GM23338 (cell line): ENCODE data around the gene ITPKA. TPM values are rescaled to one million over a fixed set of nuclear protein-coding genes. Genes with fewer than 3 reads are reported as not detected.
A peak's percentile ranks its signal among the peaks of the same experiment; 100 is the strongest.

Experiments
- ATAC-seq: fragments of 200-7000 bp; cut with Tn5 transposase; 3 replicates; pipeline ENCODE4 v1.9.1; 2020
- DNase-seq: peaks from one replicate; pipeline ENCODE4 v3.0.0-alpha.2; 2015; ENCODE audit warnings: low spot score
- H2AFZ ChIP-seq: fragments of 200-600 bp; sonication (generic); 2 replicates; pipeline ENCODE4 v1.8.0; 2016; ENCODE audit warnings: antibody characterized with exemption, mild to moderate bottlenecking, moderate library complexity
- H3F3A ChIP-seq: fragments of 200-600 bp; sonication (generic); replicated peaks from 2 replicates; pipeline ENCODE4 v1.8.0; 2017; ENCODE audit warnings: antibody characterized with exemption, mixed run types, low read depth
- H3K27ac ChIP-seq: fragments of 200-600 bp; sonication (generic); 2 replicates; pipeline ENCODE4 v1.6.1; 2016; ENCODE audit warnings: low read depth
- H3K27me3 ChIP-seq: fragments of 200-600 bp; sonication (generic); 2 replicates; pipeline ENCODE4 v1.8.0; 2016; ENCODE audit warnings: mild to moderate bottlenecking, mixed run types, moderate library complexity; ENCODE audit not compliant: insufficient read depth
- H3K36me3 ChIP-seq: fragments of 200-600 bp; sonication (generic); 2 replicates; pipeline ENCODE4 v1.8.0; 2016; ENCODE audit warnings: mild to moderate bottlenecking; ENCODE audit not compliant: insufficient read depth
- H3K4me1 ChIP-seq: fragments of 200-600 bp; sonication (generic); 2 replicates; pipeline ENCODE4 v1.8.0; 2016; ENCODE audit warnings: mild to moderate bottlenecking, moderate library complexity; ENCODE audit not compliant: insufficient read depth
- H3K4me2 ChIP-seq: fragments of 200-600 bp; sonication (generic); 2 replicates; pipeline ENCODE4 v1.7.1; 2017; ENCODE audit warnings: mixed run types
- H3K4me3 ChIP-seq: fragments of 200-600 bp; sonication (generic); 2 replicates; pipeline ENCODE4 v1.6.1; 2016; ENCODE audit warnings: mixed run types
- H3K79me2 ChIP-seq: fragments of 200-600 bp; sonication (generic); replicated peaks from 2 replicates; pipeline ENCODE4 v1.8.0; 2017; ENCODE audit warnings: mild to moderate bottlenecking; ENCODE audit not compliant: insufficient read depth
- H3K9me2 ChIP-seq: fragments of 200-600 bp; sonication (generic); 2 replicates; pipeline ENCODE4 v1.8.0; 2017; ENCODE audit not compliant: insufficient read depth
- H4K20me1 ChIP-seq: fragments of 200-600 bp; sonication (generic); replicated peaks from 2 replicates; pipeline ENCODE4 v1.8.0; 2017; ENCODE audit warnings: mild to moderate bottlenecking; ENCODE audit not compliant: insufficient read depth
- H3K27ac Mint-ChIP-seq: 2 replicates; pipeline ENCODE4 v1.8.0; 2020; ENCODE audit warnings: inconsistent platforms, mild to moderate bottlenecking, moderate library complexity, mixed read lengths
- H3K27me3 Mint-ChIP-seq: 3 replicates; pipeline ENCODE4 v1.8.0; 2022; ENCODE audit warnings: low read depth, mild to moderate bottlenecking, moderate library complexity, mixed read lengths, inconsistent platforms; ENCODE audit not compliant: insufficient read depth, poor library complexity
- H3K36me3 Mint-ChIP-seq: 3 replicates; pipeline ENCODE4 v1.8.0; 2021; ENCODE audit warnings: low read depth, mild to moderate bottlenecking, inconsistent platforms, moderate library complexity, mixed read lengths
- H3K4me1 Mint-ChIP-seq: 3 replicates; pipeline ENCODE4 v1.8.0; 2020; ENCODE audit warnings: mild to moderate bottlenecking, inconsistent platforms, mixed read lengths
- H3K4me3 Mint-ChIP-seq: 3 replicates; pipeline ENCODE4 v1.8.0; 2021; ENCODE audit warnings: moderate library complexity, mild to moderate bottlenecking, inconsistent platforms, mixed read lengths
- H3K9me3 Mint-ChIP-seq: 3 replicates; pipeline ENCODE4 v1.8.0; 2020; ENCODE audit warnings: moderate library complexity, mild to moderate bottlenecking, inconsistent platforms, mixed read lengths
- EZH2 ChIP-seq: fragments of 200-600 bp; sonication (generic); IDR thresholded peaks from one replicate; pipeline ENCODE4 v1.8.0; 2017; ENCODE audit warnings: antibody characterized with exemption, mild to moderate bottlenecking, low read depth; ENCODE audit not compliant: unreplicated experiment
- POLR2AphosphoS5 ChIP-seq: IDR thresholded peaks from 2 replicates; pipeline ENCODE4 v1.6.1; 2016; ENCODE audit warnings: antibody characterized with exemption, low read depth
- polyA plus RNA-seq: library from polyadenylated mRNA; unstranded; fragments of >200 nt; fragmentation: Nextera tagmentation; extraction: Ambion mirVana; gene quantifications from 2 replicates; pipeline ENCODE4 v1.2.1, GENCODE V29; 2016
- total RNA-seq: library from RNA; depleted of rRNA; stranded (reverse); fragments of >200 nt; shearing (Covaris generic); gene quantifications from 2 replicates; pipeline ENCODE4 v1.2.3, GENCODE V29; 2014
- TF ChIP-seq, protein P1 (sequence below), 2 experiments: fragments of 200-600 bp in 1 of 2; sonication (generic) in 1 of 2; conservative IDR thresholded peaks; 2 replicates each; pipeline versions ENCODE4 v1.5.1 to v1.6.1; 2016 to 2017; ENCODE audit warnings: antibody characterized with exemption in 2 of 2, low read depth in 2 of 2, mild to moderate bottlenecking in 2 of 2, moderate library complexity in 1 of 2
- TF ChIP-seq, protein P2 (sequence below): fragments of 250-450 bp; sonication (Bioruptor Pico); IDR thresholded peaks from 2 replicates; pipeline ENCODE4 v1.5.0; 2020; ENCODE audit warnings: mild to moderate bottlenecking, moderate library complexity

ITPKA gene
- total and polyA plus RNA-seq, 2 experiments from 2014 or later = 0.55 to 2.1 TPM

DNA sequence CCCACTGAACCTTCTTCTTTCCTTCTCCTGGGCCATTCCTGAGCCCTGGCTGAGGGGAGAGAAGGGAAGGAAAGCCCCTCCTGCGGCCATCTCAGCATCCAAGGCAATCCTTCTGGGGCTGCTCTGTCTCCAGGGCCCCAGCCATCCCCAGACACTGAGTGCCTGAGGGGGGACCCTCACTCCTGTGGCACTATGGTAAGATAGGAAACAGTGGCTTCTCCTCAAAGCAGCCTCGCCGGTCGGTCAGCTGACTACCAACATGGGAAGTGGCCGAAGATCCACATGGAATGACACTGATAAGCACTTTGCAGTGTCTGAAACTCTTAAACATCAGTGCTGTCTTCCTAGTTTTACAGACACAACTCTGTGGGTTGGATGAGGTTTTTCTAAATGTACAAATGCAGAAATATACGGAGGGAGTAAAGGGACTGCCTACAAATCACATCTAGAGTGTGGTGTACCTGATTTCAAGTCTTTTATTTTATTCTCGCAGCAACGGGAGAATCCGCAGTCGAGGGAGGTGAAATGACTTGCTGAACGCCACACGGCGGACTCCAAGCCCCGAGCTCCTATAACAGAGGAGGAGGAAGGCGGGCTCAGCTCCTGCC lies 973 bp upstream of the ITPKA start:
- H4K20me1 ChIP-seq = no peaks in the 10 kb centered on the region; the same call in none of the 2 replicates

More for the DNA sequence above, 973 bp upstream of the ITPKA start:
- Mint-ChIP-seq H3K27ac (no peak overlapping the region), H3K4me3 (peak overlapping the region; percentile 69), H3K27me3 (peaks cover 64% of the 10 kb centered on the region), H3K9me3 (no peaks in the 10 kb centered on the region; the same call in 2 of the 3 replicates), H3K4me1 (peaks cover 14% of the 10 kb centered on the region), H3K36me3 (peaks cover 3% of the 10 kb centered on the region; the same call in 1 of the 3 replicates)
- no peak overlapping the region for H3K27ac ChIP-seq
- H3K9me2 ChIP-seq = no peaks in the 10 kb centered on the region
- H3K27me3 ChIP-seq = peaks cover 77% of the 10 kb centered on the region
- H3K4me3 ChIP-seq = peak overlapping the region; percentile 79
- H3K4me2 ChIP-seq = peak overlapping the region; percentile 96
- H3K4me1 ChIP-seq = peaks cover 16% of the 10 kb centered on the region
- no peaks in the 10 kb centered on the region for H3K36me3 ChIP-seq
- H3F3A ChIP-seq = peaks cover 17% of the 10 kb centered on the region
- DNase-seq (peak; percentile 30), ATAC-seq (no peak)
- TF ChIP-seq, protein P1, sequence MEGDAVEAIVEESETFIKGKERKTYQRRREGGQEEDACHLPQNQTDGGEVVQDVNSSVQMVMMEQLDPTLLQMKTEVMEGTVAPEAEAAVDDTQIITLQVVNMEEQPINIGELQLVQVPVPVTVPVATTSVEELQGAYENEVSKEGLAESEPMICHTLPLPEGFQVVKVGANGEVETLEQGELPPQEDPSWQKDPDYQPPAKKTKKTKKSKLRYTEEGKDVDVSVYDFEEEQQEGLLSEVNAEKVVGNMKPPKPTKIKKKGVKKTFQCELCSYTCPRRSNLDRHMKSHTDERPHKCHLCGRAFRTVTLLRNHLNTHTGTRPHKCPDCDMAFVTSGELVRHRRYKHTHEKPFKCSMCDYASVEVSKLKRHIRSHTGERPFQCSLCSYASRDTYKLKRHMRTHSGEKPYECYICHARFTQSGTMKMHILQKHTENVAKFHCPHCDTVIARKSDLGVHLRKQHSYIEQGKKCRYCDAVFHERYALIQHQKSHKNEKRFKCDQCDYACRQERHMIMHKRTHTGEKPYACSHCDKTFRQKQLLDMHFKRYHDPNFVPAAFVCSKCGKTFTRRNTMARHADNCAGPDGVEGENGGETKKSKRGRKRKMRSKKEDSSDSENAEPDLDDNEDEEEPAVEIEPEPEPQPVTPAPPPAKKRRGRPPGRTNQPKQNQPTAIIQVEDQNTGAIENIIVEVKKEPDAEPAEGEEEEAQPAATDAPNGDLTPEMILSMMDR (conservative IDR thresholded peaks at IDR 0.05; ENCODE audit: low read depth in 2 of 2) = no peak
- TF ChIP-seq POLR2AphosphoS5 (no peak), EZH2 (peak; percentile 59)
- TF ChIP-seq, protein P2, sequence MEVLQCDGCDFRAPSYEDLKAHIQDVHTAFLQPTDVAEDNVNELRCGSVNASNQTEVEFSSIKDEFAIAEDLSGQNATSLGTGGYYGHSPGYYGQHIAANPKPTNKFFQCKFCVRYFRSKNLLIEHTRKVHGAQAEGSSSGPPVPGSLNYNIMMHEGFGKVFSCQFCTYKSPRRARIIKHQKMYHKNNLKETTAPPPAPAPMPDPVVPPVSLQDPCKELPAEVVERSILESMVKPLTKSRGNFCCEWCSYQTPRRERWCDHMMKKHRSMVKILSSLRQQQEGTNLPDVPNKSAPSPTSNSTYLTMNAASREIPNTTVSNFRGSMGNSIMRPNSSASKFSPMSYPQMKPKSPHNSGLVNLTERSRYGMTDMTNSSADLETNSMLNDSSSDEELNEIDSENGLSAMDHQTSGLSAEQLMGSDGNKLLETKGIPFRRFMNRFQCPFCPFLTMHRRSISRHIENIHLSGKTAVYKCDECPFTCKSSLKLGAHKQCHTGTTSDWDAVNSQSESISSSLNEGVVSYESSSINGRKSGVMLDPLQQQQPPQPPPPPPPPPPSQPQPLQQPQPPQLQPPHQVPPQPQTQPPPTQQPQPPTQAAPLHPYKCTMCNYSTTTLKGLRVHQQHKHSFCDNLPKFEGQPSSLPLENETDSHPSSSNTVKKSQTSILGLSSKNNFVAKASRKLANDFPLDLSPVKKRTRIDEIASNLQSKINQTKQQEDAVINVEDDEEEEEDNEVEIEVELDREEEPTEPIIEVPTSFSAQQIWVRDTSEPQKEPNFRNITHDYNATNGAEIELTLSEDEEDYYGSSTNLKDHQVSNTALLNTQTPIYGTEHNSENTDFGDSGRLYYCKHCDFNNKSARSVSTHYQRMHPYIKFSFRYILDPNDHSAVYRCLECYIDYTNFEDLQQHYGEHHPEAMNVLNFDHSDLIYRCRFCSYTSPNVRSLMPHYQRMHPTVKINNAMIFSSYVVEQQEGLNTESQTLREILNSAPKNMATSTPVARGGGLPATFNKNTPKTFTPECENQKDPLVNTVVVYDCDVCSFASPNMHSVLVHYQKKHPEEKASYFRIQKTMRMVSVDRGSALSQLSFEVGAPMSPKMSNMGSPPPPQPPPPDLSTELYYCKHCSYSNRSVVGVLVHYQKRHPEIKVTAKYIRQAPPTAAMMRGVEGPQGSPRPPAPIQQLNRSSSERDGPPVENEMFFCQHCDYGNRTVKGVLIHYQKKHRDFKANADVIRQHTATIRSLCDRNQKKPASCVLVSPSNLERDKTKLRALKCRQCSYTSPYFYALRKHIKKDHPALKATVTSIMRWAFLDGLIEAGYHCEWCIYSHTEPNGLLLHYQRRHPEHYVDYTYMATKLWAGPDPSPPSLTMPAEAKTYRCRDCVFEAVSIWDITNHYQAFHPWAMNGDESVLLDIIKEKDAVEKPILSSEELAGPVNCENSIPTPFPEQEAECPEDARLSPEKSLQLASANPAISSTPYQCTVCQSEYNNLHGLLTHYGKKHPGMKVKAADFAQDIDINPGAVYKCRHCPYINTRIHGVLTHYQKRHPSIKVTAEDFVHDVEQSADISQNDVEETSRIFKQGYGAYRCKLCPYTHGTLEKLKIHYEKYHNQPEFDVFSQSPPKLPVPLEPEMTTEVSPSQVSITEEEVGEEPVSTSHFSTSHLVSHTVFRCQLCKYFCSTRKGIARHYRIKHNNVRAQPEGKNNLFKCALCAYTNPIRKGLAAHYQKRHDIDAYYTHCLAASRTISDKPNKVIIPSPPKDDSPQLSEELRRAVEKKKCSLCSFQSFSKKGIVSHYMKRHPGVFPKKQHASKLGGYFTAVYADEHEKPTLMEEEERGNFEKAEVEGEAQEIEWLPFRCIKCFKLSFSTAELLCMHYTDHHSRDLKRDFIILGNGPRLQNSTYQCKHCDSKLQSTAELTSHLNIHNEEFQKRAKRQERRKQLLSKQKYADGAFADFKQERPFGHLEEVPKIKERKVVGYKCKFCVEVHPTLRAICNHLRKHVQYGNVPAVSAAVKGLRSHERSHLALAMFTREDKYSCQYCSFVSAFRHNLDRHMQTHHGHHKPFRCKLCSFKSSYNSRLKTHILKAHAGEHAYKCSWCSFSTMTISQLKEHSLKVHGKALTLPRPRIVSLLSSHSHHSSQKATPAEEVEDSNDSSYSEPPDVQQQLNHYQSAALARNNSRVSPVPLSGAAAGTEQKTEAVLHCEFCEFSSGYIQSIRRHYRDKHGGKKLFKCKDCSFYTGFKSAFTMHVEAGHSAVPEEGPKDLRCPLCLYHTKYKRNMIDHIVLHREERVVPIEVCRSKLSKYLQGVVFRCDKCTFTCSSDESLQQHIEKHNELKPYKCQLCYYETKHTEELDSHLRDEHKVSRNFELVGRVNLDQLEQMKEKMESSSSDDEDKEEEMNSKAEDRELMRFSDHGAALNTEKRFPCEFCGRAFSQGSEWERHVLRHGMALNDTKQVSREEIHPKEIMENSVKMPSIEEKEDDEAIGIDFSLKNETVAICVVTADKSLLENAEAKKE (CRISPR knock-in tag) = no peak
- H2AFZ ChIP-seq = peak overlapping the region; percentile 98
- H3K79me2 ChIP-seq = no peaks in the 10 kb centered on the region
